Neutrophil (primary cell): ENCODE measurements around the gene SDCCAG8.

Source experiments
- H3K27ac ChIP-seq: fragments of 200-600 bp; sonication (generic); 2 replicates; pipeline ENCODE4 v1.5.1; 2016; ENCODE audit warnings: mild to moderate bottlenecking, moderate library complexity
- H3K27me3 ChIP-seq: fragments of 200-600 bp; sonication (generic); 2 replicates; pipeline ENCODE4 v1.6.0; 2016; ENCODE audit warnings: mild to moderate bottlenecking
- H3K36me3 ChIP-seq: fragments of 200-600 bp; sonication (generic); 2 replicates; pipeline ENCODE4 v1.5.1; 2017
- H3K4me1 ChIP-seq, 2 experiments: fragments of 200-600 bp in 1 of 2; sonication (generic) in 1 of 2; 1 replicate in 1 of 2; 2 replicates in 1 of 2; pipeline versions ENCODE4 v1.5.1 to v1.6.1; 2013 to 2016; ENCODE audit warnings: low read depth in 1 of 2, low read length in 1 of 2, mild to moderate bottlenecking in 1 of 2, moderate library complexity in 1 of 2; ENCODE audit not compliant: control insufficient read depth in 1 of 2, insufficient read depth in 1 of 2
- H3K4me3 ChIP-seq, 2 experiments: fragments of 200-600 bp in 1 of 2; sonication (generic) in 1 of 2; 1 replicate in 1 of 2; 2 replicates in 1 of 2; pipeline ENCODE4 v1.5.1; 2013 to 2016; ENCODE audit warnings: low read depth in 1 of 2, low read length in 1 of 2, mild to moderate bottlenecking in 1 of 2, moderate library complexity in 1 of 2
- H3K9me3 ChIP-seq: fragments of 200-600 bp; sonication (generic); 2 replicates; pipeline ENCODE4 v1.5.1; 2016
- CTCF ChIP-seq: fragments of 200-600 bp; sonication (generic); IDR thresholded peaks from 2 replicates; pipeline ENCODE4 v1.5.1; 2016; ENCODE audit warnings: antibody characterized with exemption

SDCCAG8 gene

GRCh38 chr1:243234978-243235647 is 20.7 kb upstream of the SDCCAG8 start:
- Histone ChIP-seq H3K4me3 (no peak overlapping the region), H3K36me3 (no peaks in the 10 kb centered on the region), H3K27me3 (no peaks in the 10 kb centered on the region), H3K4me1 (no peaks in the 10 kb centered on the region), H3K27ac (no peak overlapping the region), H3K9me3 (no peaks in the 10 kb centered on the region)
- no peak for TF ChIP-seq CTCF

- H3K4me3 ChIP-seq = no peak overlapping the region
- no peaks in the 10 kb centered on the region for H3K9me3 ChIP-seq
- no peak for TF ChIP-seq CTCF
- peak overlapping the region; percentile 30 for H3K27ac ChIP-seq
- no peaks in the 10 kb centered on the region for H3K4me1 ChIP-seq
- no peaks in the 10 kb centered on the region for H3K27me3 ChIP-seq
- no peaks in the 10 kb centered on the region for H3K36me3 ChIP-seq
These were observed 19.1 kb upstream of the SDCCAG8 start for GRCh38 chr1:243236604-243237252.

- Histone ChIP-seq H3K27ac (peak overlapping the region; percentile 76), H3K4me1 (peaks cover 19 to 21% of the 10 kb centered on the region in 2 experiments), H3K9me3 (no peaks in the 10 kb centered on the region), H3K27me3 (no peaks in the 10 kb centered on the region), H3K4me3 (peak overlapping the region; percentile 1 to 19), H3K36me3 (no peaks in the 10 kb centered on the region)
- no peak for TF ChIP-seq CTCF
These were observed 11.4 kb upstream of the SDCCAG8 start for GRCh38 chr1:243244432-243244841.

- peak overlapping the region; percentile 66 for H3K27ac ChIP-seq
- no peak for TF ChIP-seq CTCF
- no peaks in the 10 kb centered on the region for H3K36me3 ChIP-seq
- no peaks in the 10 kb centered on the region for H3K9me3 ChIP-seq
- peaks cover 19 to 21% of the 10 kb centered on the region in 2 experiments for H3K4me1 ChIP-seq
- no peak overlapping the region for H3K4me3 ChIP-seq
- no peaks in the 10 kb centered on the region for H3K27me3 ChIP-seq
These were observed 8.9 kb upstream of the SDCCAG8 start for GRCh38 chr1:243246916-243247315.

GRCh38 chr1:243247901-243248300 is 7.9 kb upstream of the SDCCAG8 start:
- Histone ChIP-seq H3K27ac (peak overlapping the region; percentile 44), H3K27me3 (no peaks in the 10 kb centered on the region), H3K9me3 (no peaks in the 10 kb centered on the region), H3K36me3 (no peaks in the 10 kb centered on the region), H3K4me3 (no peak overlapping the region), H3K4me1 (peaks cover 29 to 30% of the 10 kb centered on the region in 2 experiments)
- no peak for TF ChIP-seq CTCF
